ENCODE data around the gene EPHB1. TPM values are rescaled to one million over a fixed set of nuclear protein-coding genes. Genes with fewer than 3 reads are reported as not detected.
"Not testable (repeated sequence)": the region's sequence is repeated elsewhere in the genome, so short reads cannot be mapped to it uniquely, and the experiment has no call there.

Gene EPHB1
- total RNA-seq, 4 donors from 2014 or later: 1.00 to 8.9 (median 4.5) TPM

GRCh38 chr3:135038186-135038585 is 243.1 kb downstream of the EPHB1 start:
- no peak overlapping the region for H3K27ac ChIP-seq
- no peaks in the 10 kb centered on the region for H3K36me3 ChIP-seq
- TF ChIP-seq POLR2A (IDR thresholded peaks at IDR 0.05): no peak
- no peak for TF ChIP-seq CTCF (IDR thresholded peaks at IDR 0.05 in 4 of 5, conservative IDR thresholded peaks at IDR 0.05 in 1 of 5)
- ATAC-seq (no peak), DNase-seq (no peak)
- H3K4me1 ChIP-seq: no peaks in the 10 kb centered on the region
- no peak overlapping the region for H3K4me3 ChIP-seq
- H3K27me3 ChIP-seq: no peaks in the 10 kb centered on the region
- in situ Hi-C loops (cut with MboI; ENCODE audit: low sequenced_read_pairs in 4 of 4): no loop called here
- intact Hi-C loops (cut with DNase I; ENCODE audit: low total_unique reads): no loop called here
- H3K9me3 ChIP-seq: no peaks in the 10 kb centered on the region

- H3K27ac ChIP-seq; H3K27me3 ChIP-seq; H3K4me3 ChIP-seq; DNase-seq; H3K9me3 ChIP-seq; intact Hi-C loops (cut with DNase I; ENCODE audit: low total_unique reads); H3K4me1 ChIP-seq; in situ Hi-C loops (cut with MboI; ENCODE audit: low sequenced_read_pairs in 4 of 4); H3K36me3 ChIP-seq; ATAC-seq: not testable (repeated sequence)
Measured at GRCh38 chr3:135039536-135039935, 244.5 kb downstream of the EPHB1 start.

GRCh38 chr3:135040321-135041240 is 245.5 kb downstream of the EPHB1 start:
- intact Hi-C loops (cut with DNase I; ENCODE audit: low total_unique reads): loop anchor here (2.0 kb wide), 1 partner anchor 26 kb away; no protein-coding TSS in a partner anchor
- ATAC-seq (no peak), DNase-seq (no peak)
- Histone ChIP-seq H3K4me3 (no peak overlapping the region), H3K36me3 (no peaks in the 10 kb centered on the region), H3K9me3 (no peaks in the 10 kb centered on the region), H3K27ac (no peak overlapping the region), H3K4me1 (no peaks in the 10 kb centered on the region), H3K27me3 (no peaks in the 10 kb centered on the region)
- TF ChIP-seq POLR2A (IDR thresholded peaks at IDR 0.05) (no peak), CTCF (IDR thresholded peaks at IDR 0.05 in 4 of 5, conservative IDR thresholded peaks at IDR 0.05 in 1 of 5) (no peak)
- in situ Hi-C loops (cut with MboI; ENCODE audit: low sequenced_read_pairs in 4 of 4): no loop called here

GRCh38 chr3:135041601-135042000 is 246.5 kb downstream of the EPHB1 start:
- Histone ChIP-seq H3K36me3 (no peaks in the 10 kb centered on the region), H3K4me3 (no peak overlapping the region), H3K27me3 (no peaks in the 10 kb centered on the region), H3K27ac (no peak overlapping the region), H3K4me1 (no peaks in the 10 kb centered on the region), H3K9me3 (no peaks in the 10 kb centered on the region)
- no peak for ATAC-seq
- intact Hi-C loops (cut with DNase I; ENCODE audit: low total_unique reads) (loop anchor here (2.0 kb wide), 1 partner anchor 27 kb away; no protein-coding TSS in a partner anchor), in situ Hi-C loops (cut with MboI; ENCODE audit: low sequenced_read_pairs in 4 of 4) (no loop called here)
- TF ChIP-seq CTCF (IDR thresholded peaks at IDR 0.05 in 4 of 5, conservative IDR thresholded peaks at IDR 0.05 in 1 of 5) (no peak), POLR2A (IDR thresholded peaks at IDR 0.05) (no peak)
- DNase-seq: no peak

- intact Hi-C loops (cut with DNase I; ENCODE audit: low total_unique reads): no loop called here
- TF ChIP-seq CTCF (IDR thresholded peaks at IDR 0.05 in 4 of 5, conservative IDR thresholded peaks at IDR 0.05 in 1 of 5): no peak
- no peak for TF ChIP-seq POLR2A (IDR thresholded peaks at IDR 0.05)
Measured at GRCh38 chr3:135047061-135047460, 252.0 kb downstream of the EPHB1 start.

More at GRCh38 chr3:135047061-135047460, 252.0 kb downstream of the EPHB1 start:
- Histone ChIP-seq H3K36me3 (no peaks in the 10 kb centered on the region), H3K27ac (no peak overlapping the region), H3K4me3 (no peak overlapping the region), H3K27me3 (no peaks in the 10 kb centered on the region), H3K9me3 (no peaks in the 10 kb centered on the region), H3K4me1 (no peaks in the 10 kb centered on the region)
- ATAC-seq (no peak), DNase-seq (no peak)
- in situ Hi-C loops (cut with MboI; ENCODE audit: low sequenced_read_pairs in 4 of 4): no loop called here
